ENCODE measurements around the gene PPIC.

The PPIC gene

DNA sequence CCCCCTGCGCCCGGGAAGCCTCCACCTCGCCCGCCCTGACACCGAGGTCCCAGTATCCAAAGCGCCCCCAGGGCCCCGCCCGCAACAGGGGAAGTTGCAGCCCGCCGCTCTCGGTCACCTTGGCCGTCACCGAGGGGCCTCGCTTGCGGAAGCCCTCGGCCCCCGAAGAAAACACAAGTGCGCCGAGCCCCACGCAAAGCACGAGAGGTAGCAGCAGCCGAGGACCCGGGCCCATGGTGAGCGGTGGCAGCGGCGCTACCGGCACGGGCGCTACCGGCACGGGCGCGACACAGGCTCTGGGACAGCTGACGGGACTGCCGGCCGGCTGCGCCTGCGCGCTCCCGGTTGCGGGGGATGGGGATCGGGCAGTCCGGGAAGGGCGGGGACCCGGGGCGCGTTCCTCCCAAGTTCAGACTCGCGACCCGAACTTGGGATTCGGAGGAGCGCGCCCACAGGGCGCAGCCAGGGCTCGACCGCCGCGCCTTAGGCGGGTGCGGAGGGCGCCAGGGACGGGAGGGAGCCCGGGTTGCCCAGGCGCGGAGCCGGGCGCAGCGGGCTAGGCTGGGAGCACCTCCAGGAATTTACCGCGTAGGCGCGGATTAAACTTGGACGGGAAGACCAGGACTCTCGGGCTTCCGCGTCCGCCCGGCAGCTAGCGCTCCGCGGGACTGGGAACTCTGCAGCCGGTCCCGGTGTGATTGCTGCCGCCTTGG is at the start of gene PPIC:
Gene PPIC (minus strand): TSS at position 335 of the 713 bp plus-strand sequence. CDS start 100 bp downstream, at position 235.
- peak; percentile 21 for DNase-seq (ENCODE audit: low spot score)

DNA sequence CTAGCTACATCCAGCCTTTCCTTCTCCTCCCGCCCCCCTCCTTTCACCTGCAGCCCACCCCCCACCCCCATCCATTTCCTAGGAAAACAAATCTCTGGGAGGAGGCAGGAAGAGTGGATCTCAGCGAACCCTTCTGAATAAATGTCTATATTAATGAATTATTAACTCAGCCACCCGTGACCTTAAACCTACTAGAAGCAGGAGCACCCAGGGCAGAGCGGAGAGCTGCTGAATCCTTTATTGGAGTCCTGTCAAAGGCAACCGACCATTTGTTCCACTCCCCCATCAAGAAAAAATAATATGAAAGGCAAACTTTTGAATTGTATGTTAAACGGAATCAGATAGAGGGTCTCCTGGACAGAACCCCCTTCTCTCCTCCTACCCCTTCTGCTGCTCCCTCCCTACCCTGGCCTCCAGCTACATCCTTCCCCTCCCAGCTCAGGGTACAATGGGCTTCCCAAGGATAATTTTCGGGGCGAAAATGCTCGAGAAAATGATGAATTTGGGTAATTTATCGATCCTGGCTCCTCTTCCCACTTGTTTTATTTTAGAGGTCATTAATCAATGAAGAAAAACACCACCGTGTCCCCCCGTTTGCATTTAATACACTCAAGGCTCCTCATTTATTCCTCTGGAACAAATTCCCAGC is 49.2 kb upstream of the PPIC start:
- DNase-seq (ENCODE audit: low spot score), result no peak

DNA sequence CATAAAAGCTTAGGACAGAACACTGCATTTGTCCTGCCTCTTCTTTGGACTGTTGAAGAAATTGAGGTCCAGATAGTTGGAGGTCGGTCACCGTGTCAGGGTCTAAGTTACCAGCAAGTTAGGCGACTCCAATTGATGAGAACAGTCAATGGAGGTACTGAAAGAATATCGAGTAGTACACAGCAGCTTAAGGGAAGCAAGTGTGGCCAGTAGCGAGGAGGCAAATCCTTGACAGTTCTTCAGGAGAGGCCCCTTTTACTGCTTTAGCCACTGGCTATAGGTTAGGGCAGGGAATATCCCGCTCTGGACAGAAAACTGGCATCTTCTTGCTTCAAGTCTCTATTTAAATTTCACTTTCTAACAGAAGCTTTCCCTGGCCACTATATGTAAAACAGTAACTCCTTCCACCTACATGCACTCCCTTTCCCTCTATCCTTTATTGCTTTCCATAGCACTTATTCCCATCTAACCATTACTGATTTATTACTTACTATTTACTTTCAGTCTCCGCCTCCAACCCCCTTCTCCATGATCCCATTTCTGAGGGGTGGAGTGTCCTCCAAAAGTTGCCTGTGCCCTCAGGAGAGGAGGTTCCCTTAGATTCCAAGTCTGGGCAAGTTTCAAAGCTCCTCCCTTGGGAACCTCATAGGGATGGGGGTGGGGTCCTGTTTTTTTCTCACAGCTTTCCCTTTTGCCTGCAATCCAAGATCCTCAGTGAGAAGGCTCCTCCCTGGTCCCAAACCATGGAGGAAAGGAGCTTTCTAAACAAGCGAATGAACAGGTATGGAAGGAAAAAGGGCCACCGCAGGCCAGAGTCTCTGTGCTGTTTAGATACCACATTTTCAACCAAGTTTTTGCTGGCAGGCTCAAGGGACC is 48.4 kb upstream of the PPIC start:
- no peak for DNase-seq (ENCODE audit: low spot score)

DNA sequence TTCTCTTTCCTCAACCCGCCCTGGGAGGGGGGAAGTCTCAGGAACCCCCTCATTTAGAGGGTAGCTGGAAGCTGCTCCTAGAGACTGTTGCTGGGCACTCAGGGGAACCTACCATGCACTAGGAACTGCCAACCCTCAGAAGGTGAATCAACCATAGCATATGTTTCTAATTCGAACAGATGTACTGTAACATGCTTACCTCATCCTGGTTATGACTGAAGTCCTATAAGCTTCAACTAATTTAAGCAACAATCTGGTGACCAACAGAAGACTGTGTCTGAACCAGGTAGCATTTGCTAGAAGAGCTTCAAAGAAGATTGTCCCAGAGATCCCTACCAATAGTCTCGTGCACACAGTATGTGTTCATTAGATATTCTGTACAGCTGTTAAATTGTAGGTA is 46.8 kb upstream of the PPIC start:
- no peak for DNase-seq (ENCODE audit: low spot score)

DNA sequence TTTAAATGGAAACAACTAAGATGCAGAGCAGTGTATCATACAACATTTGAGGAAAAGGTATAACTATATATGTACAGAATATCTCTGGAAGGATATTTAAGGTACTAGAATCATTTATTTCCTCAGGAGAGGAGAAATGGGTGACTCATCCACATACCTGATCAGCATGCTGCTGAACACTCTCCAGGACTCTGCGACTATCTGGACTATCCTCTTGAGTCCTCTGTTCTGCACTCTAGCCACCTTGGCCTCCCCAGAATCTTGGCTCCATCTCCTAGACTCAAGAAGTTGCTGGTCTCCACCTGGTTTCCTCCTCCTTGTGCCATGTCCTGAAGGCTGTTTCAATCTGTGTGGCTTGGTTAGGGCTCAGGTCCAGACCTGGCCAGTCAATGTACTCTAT is 43.7 kb upstream of the PPIC start:
- no peak for DNase-seq (ENCODE audit: low spot score)

DNA sequence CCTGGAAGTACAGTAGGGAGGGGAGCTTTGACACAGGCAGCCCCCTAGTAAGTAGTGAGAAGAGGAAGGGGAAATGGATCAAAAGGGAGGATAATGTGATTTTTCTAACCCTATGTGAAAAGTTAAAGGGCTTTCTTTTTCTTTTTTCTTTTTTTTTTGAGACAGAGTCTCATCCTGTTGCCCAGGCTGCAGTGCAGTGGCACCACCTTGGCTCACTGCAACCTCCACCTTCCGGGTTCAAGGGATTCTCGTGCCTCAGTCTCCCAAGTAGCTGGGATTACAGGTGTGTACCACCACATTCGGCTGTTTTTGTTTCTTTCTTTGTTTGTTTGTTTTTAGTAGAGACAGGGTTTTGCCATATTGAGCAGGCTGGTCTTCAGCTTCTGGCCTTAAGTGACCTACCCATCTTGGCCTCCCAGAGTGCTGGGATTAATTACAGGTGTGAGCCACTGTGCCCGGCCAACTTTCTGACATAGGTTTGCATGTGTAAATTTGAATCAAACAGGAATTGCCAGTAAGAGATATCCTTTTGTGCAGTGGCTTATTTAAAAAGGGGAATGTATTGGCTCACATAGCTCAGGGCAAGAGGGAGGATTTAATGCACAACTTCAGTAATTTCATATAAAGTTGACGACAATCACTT is 39.1 kb upstream of the PPIC start:
- no peak for DNase-seq (ENCODE audit: low spot score)

DNA sequence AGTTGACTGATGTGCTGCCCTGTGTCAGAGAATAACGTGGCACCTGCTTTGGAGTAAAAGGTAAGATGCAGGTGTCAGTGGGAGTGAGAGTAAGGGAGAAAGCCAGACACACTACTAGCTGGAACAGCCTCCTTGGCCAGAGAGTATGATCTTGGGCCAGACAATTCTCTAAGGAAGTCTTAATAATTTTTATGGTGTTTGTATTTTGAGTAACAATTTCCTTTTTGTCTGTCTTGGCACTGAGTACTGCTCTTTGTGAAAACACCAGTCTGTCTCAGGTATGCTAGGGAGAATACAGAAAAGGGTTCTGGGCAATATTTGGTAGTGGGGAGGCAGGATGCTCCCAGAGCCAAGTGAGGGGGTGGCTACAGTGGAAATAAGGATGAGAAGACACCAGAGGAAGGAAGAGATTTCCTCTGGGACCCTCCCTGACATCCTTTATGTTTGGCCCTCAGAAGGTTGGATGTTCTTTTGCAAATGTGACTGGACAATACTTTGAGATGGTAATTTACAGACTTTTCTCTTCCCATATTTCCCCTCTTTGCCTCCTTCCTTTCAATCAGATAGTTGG is 31.9 kb upstream of the PPIC start:
- no peak for DNase-seq (ENCODE audit: low spot score)

DNA sequence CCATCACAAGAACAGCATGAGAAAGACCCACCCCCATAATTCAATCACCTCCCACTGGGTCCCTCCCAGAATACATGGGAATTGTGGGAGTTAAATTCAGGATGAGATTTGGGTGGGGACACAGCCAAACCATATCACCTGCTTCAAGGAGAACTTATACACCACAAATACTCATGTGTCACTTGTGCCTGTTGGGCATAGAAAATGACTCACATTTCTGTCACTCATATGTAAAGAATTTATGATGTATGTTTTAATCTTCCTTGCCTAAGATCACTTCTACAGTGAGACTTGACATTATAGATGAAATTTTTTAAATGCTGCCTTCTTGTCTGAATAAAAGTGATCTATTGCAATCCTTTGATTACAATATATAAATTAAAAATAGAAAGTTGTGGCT is 29.5 kb upstream of the PPIC start:
- DNase-seq (ENCODE audit: low spot score), result no peak

DNA sequence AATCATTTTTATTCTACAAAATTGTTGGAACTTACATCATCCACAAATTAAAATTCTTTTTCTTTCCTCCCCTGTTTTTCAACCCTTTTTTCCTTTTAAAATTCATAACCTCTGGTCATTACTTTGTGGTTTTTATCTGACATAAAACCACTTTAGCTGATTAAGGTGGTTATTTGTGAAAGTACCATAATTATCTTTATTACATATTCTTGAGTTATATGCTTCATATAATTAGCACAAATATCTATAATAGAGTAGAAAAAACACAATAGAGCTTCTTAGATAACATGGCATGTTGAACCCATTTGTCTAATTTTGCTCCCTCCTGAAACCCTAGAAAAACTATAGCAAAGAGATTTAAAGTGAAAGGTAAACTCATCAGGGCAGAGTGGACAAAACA is 22.9 kb upstream of the PPIC start:
- DNase-seq (ENCODE audit: low spot score), result no peak

DNA sequence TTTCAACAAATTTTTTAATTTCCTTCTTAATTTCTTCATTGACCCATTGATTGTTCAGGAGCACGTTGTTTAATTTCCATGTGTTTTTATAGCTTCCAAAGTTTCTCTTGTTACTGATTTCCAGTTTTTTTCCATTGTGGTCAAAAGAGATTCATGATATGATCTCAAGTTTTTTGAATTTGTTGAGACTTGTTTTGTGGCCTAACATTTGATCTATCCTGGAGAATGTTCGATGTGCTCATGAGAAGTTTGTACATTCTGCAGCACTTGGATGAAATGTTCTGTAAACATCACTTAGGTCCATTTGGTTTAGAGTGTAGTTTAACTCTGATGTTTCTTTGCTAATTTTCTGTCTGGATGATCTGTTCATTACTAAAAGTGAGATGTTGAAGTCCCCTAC is 14.7 kb upstream of the PPIC start:
- DNase-seq (ENCODE audit: low spot score), result no peak

DNA sequence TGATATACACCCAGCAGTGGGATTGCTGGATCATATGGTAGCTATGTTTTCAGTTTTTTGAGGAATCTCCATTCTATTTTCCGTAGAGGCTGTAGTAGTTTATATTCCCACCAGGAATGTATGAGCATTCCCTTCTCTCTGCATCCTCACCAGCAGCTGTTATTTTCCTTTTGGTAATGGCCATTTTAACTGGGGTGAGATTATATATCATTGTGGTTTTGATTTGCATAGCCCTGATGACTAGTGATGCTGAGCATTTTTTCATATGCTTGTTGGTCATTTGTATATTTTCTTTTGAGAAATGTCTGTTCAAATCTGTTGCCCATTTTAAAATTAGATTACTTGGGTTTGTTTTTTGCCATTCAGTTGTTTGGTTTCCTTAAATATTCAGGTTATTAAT is 11.2 kb upstream of the PPIC start:
- no peak for DNase-seq (ENCODE audit: low spot score)

DNA sequence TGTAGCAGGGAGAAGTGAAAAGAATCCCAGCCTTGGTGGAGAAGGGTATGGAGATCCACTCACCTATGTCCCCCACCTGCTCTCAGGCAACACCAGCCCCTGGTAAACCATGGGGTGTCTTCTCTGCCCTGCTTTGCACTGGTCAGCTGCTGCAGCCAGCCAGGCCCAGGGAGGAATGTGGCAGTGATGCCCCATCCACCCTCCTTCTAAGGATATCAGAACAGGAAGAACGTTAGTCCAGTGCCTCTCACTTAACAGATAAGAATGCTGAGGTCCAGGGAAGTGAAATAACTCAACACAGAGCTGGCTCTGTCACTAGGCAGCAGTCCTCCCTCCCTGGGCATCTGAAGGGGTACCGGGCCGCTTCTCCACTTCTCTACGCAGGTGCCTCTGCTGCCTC is 9.7 kb upstream of the PPIC start:
- DNase-seq (ENCODE audit: low spot score), result no peak

DNA sequence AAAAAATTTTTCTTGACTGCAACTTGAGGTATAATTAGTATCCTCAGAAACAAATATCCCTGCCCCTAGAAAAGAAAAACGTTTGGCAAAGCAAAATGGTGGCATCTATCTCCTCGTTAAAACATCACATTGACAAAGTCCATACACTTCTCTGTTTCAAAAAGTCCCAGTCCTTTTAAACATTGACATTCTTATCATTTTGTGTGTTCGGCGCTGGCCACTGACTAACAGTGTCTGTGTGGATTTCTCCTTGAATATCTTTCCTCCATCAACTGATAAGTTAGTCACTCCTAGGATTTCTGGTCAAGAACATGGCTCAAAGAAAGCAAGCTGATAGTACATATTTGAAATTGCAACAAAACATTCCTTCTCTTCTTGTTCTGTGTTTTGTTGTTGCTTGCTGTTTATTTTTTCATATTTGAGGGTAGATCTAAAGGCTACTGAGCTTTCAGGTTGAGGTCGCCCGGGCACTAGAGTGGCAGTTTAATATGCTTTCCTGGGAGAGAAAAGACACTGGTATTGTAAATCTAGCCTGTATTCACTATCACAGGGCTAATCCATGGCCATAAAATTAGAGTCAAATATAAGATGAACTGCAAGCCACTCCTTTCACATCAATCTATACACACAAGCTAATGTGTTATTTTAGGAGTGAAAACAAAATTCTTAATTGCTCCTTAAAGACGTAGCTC is 8.5 kb upstream of the PPIC start:
- no peak for DNase-seq (ENCODE audit: low spot score)

DNA sequence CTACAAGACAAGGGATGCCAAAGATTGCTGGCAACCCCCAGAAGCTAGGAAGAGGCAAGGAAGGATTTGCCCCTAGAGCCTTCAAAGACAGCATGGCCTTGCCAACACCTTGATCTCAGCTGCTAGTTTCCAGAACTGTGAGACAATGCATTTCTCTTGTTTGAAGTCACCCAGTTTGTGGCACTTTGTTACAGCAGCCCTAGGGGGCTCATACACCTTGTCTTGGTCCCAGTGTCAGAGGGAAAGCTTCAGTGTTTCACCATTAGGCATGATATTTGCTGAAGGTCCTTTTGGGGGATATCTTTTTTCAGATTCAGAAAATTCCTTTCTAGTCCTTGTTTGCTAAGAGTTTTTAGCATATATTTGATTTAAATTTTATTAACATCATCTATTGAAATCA is 3.1 kb upstream of the PPIC start:
- no peak for DNase-seq (ENCODE audit: low spot score)

DNA sequence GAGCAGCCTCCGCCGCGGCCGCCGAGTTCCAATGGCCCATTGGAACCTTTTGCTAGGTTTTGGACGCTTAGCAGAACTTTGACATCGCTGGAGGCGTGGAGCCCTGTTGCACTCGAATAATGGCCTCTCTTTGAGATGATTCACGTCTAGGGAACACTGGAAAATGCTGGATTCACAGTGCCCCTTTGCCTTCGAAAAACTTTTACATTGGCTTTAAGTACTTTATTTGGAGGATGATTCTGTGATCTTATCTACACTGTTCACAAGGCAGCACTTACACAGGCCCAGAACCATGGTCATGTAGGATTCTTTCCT is 536 bp upstream of the PPIC start:
- no peak for DNase-seq (ENCODE audit: low spot score)

DNA sequence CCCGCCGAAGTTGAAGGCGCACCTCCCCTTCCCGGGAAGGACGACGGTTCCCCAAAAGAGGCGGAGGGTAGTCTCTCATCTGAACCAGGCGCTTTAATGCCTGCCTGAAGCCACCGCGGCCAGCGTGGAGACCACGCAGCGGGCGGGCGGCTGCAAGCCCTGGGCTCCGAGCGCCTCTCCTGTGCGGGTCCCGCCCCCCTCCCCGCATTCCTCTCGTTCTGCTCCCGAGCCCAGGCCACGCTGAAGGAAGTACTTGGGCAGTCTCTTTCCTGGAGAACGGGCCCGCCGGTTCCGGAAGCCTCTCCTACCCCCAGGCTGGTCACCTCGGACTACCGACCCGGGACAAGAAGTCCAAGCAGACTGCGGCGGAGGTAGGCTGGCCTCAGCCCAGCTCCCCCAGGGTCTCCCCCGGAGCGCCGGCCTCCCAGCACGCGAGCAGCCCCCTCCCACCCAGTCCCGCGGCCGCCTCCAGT is 571 bp downstream of the PPIC start:
- peak; percentile 4 for DNase-seq (ENCODE audit: low spot score)

DNA sequence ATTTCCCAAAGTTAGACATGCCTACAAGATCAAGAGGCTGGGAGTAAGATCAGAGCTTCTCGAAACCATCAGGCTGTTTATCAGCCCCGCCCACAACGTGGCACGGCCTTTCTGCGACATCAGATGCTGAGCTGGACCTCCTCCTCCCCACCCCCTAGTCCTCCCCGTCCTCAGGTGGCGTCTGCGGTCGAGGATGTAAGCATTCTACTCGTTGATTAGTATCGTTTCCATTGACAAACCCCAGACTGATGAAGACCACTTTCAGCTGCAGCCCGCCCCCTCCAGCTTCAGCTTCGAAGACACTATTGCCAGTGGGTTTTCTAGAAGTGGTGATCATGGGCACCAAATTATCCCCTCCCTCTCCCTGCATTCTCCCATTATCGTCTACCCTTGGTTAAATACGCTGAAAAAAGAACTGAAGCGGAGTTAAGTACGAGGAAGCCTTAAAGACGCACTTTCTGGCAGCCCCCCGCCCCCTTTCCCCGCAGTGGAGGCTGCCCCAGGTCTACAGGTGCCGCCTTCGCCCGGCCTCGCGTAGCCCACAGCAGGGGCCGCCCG is 1.1 kb downstream of the PPIC start:
- peak; percentile 19 for DNase-seq (ENCODE audit: low spot score)

DNA sequence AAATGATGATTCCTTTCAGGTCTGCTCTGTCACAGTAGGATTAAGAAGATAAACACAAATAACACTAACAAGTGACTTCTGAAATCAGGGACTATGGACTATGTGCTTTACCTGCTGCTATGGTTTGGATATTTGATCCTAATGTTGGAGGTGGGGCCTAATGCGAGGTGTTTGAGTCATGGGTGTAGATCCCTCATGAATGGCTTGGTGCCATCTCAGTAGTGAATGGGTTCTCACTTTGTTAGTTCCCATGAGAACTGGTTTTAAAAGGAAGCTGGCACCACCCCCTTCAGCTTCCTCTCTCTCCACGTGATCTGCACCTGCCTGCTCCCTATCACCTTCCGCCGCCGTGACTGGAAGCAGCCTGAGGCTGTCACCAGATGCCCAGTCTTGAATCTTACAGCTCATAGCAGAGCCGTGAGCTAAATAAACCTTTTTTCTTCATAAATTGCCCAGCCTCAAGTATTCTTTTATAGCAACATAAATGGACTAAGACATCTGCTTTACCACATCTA is 3.3 kb downstream of the PPIC start:
- DNase-seq (ENCODE audit: low spot score), result no peak

DNA sequence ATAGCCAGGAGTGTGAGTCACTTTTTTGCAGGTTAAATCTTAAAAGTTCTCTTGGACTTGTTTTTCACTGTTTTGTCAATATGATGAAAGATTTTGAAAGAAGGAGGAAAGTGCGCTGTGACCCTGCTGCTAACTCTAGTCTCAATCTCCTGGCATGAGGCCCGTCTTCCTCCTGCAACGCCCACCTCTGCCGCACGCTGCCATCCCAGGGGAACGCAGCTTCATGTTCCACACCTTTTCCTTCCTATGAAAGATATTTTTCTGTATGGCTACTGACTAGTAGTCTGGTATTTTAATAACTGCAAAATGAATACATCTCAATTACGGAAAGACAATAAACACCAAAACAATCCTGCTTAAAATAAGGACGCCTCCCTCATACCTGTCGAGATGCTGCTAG is 8.3 kb downstream of the PPIC start:
- no peak for DNase-seq (ENCODE audit: low spot score)

DNA sequence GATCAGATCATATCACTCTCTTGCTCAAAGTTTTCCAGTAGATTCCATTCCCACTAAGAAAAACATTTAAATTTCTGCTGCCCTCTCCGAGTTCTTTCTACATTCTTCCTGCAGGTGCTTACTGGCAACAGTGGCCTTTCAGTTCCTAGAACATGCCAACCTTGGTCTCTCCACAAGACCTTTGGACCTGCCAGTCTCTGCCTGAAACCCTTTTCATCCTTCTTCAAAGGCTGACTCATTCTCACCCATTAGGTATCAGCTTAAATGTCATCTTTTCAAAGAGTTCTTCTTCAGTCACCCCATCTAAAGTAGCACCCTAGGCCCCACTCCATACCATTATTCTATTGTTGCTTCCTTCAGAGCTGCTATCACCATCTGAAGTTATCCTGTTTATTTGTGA is 21.8 kb downstream of the PPIC start:
- no peak for DNase-seq (ENCODE audit: low spot score)

DNA sequence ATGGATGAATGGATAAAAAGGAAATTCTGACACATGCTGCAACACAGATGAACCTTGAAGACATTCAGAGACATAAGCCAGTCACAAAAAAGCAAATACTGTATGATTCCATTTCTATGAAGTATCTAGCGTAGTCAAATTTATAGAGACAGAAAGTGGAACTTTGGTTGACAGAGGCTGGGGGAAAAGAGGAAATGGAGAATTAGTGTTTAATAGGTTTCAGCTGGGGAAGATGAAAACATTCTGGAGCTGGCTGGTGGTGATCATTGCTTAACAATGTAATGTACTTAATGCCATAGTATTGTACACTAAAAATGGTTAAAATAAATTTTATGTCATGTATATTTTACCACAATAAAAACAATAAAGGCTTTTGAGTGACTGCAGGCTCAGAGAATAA is 24.2 kb downstream of the PPIC start:
- DNase-seq (ENCODE audit: low spot score), result no peak

Measured in cerebellar cortex (tissue), 1 donor.